ENCODE data around the gene CALML3.

DNA sequence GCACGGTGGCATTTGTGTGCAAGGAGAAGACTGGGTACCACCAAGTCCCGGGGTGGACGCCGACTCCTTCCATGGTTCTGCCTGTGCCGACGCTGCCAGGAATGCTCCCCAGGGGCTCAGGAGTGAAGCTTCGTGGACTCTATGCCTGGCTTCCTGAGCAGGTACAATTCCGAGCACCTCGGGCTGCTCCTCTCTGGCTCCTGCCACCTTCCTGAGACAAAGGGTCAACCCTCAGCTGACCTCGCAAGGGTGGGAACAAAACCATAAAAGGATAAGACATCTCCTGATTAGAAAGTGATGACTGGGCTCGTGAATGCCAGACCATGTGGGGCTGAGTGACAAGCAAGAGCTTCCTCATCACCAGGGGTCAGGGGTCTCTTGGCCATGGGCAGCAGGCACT is 31.8 kb downstream of the CALML3 start:
- TF ChIP-seq NCOA2 (CRISPR knock-in tag; IDR thresholded peaks at IDR 0.05) (no peak), BRCA1 (CRISPR knock-in tag; IDR thresholded peaks at IDR 0.05) (no peak), ARID2 (CRISPR knock-in tag; IDR thresholded peaks at IDR 0.05; ENCODE audit: borderline replicate concordance) (no peak), ZNF253 (CRISPR knock-in tag; IDR thresholded peaks at IDR 0.05; ENCODE audit: borderline replicate concordance) (no peak), SMC3 (IDR thresholded peaks at IDR 0.05; ENCODE audit: low read length) (no peak), ADNP (CRISPR knock-in tag; IDR thresholded peaks at IDR 0.05) (no peak), ELK4 (CRISPR knock-in tag; IDR thresholded peaks at IDR 0.05; ENCODE audit: borderline replicate concordance) (no peak), MIER3 (CRISPR knock-in tag; IDR thresholded peaks at IDR 0.05; ENCODE audit: borderline replicate concordance) (no peak), RFX1 (IDR thresholded peaks at IDR 0.05) (no peak), TFAP4 (IDR thresholded peaks at IDR 0.05; ENCODE audit: borderline replicate concordance, low read depth) (no peak), TCF7L2 (IDR thresholded peaks at IDR 0.05; ENCODE audit: low read depth, low read length) (no peak), POLR2AphosphoS2 (IDR thresholded peaks at IDR 0.05; ENCODE audit: low read depth, low read length) (no peak)
- TF ChIP-seq, protein P1, sequence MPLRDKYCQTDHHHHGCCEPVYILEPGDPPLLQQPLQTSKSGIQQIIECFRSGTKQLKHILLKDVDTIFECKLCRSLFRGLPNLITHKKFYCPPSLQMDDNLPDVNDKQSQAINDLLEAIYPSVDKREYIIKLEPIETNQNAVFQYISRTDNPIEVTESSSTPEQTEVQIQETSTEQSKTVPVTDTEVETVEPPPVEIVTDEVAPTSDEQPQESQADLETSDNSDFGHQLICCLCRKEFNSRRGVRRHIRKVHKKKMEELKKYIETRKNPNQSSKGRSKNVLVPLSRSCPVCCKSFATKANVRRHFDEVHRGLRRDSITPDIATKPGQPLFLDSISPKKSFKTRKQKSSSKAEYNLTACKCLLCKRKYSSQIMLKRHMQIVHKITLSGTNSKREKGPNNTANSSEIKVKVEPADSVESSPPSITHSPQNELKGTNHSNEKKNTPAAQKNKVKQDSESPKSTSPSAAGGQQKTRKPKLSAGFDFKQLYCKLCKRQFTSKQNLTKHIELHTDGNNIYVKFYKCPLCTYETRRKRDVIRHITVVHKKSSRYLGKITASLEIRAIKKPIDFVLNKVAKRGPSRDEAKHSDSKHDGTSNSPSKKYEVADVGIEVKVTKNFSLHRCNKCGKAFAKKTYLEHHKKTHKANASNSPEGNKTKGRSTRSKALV (CRISPR knock-in tag; IDR thresholded peaks at IDR 0.05): no peak
- TF ChIP-seq, protein P2, sequence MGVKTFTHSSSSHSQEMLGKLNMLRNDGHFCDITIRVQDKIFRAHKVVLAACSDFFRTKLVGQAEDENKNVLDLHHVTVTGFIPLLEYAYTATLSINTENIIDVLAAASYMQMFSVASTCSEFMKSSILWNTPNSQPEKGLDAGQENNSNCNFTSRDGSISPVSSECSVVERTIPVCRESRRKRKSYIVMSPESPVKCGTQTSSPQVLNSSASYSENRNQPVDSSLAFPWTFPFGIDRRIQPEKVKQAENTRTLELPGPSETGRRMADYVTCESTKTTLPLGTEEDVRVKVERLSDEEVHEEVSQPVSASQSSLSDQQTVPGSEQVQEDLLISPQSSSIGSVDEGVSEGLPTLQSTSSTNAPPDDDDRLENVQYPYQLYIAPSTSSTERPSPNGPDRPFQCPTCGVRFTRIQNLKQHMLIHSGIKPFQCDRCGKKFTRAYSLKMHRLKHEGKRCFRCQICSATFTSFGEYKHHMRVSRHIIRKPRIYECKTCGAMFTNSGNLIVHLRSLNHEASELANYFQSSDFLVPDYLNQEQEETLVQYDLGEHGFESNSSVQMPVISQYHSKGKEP (CRISPR knock-in tag; IDR thresholded peaks at IDR 0.05): no peak

Measured in HepG2 (cell line).